ENCODE measurements around the gene LRRN3.

GRCh38 chr7:111086532-111086931 lies 4.4 kb upstream of the LRRN3 start:
- TF ChIP-seq CTCF (conservative IDR thresholded peaks at IDR 0.05; ENCODE audit: low read length): no peak
- no peak for TF ChIP-seq EZH2phosphoT487 (IDR thresholded peaks at IDR 0.05; ENCODE audit: borderline replicate concordance)
